Hepatocyte (in vitro differentiated cells): Measurements from ENCODE around the gene ARL8B.

Experiments
- CTCF ChIP-seq: fragments of 200-600 bp; sonication (generic); IDR thresholded peaks from 2 replicates; pipeline ENCODE4 v1.5.1; 2016; ENCODE audit warnings: antibody characterized with exemption, mild to moderate bottlenecking; ENCODE audit not compliant: poor library complexity
- EZH2phosphoT487 ChIP-seq: fragments of 200-600 bp; sonication (generic); IDR thresholded peaks from one replicate; pipeline ENCODE4 v1.6.1; 2018; ENCODE audit warnings: antibody characterized with exemption, mild to moderate bottlenecking, low read depth, moderate library complexity; ENCODE audit not compliant: unreplicated experiment, severe bottlenecking

- no peak for TF ChIP-seq CTCF
- TF ChIP-seq EZH2phosphoT487: no peak
Observed at GRCh38 chr3:5222283-5223005, 100.4 kb downstream of the ARL8B start.
